Erythroblast (primary cell): ENCODE measurements around the gene GAPDHS.

Experiments used
- GATA1 ChIP-seq: IDR thresholded peaks from 2 replicates; pipeline ENCODE4 v1.6.1; 2011; ENCODE audit warnings: low read depth, mild to moderate bottlenecking, control low read depth, low read length, moderate library complexity
- POLR2A ChIP-seq: IDR thresholded peaks from 2 replicates; pipeline ENCODE4 v1.6.1; 2011; ENCODE audit warnings: mild to moderate bottlenecking, low read length

DNA sequence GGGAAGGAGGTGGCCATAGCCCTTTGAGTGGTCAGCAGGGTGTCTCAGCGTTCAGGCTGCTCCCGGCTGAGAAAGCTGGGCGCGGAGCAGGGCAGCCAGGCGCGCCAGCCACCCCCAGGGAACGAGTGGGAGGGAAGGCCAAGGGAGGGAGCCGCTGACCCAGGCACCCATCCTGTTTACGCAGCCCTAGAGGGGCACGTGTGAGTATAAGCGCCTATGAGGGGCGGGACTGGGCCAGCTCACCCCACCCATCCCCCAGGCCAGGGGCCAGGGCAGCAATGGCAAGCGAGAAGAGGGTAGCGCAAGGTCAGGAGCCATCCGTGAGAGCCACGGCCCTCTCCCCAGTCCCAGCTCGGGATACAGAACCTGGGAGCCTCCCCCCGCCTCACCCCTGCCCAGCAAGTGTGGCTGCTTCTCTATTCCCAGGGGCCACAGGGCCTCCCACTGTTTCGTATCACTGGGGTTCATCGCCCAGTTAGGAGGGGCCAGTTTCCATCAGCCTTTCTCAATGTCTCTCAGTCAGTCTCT, 18.9 kb upstream of the GAPDHS start:
- no peak for TF ChIP-seq POLR2A
- TF ChIP-seq GATA1: no peak
